Heart left ventricle (tissue), 13 donors: Measurements from ENCODE around the gene CRYM.

Source experiments
- CTCF ChIP-seq, 12 donors: fragments of 200-600 bp; sonication (generic) in 4 of 12; IDR thresholded peaks; one replicate each; pipeline versions ENCODE4 v1.5.0 to v1.8.0; 2018 to 2022; ENCODE audit warnings: antibody characterized with exemption in 12 of 12, mild to moderate bottlenecking in 5 of 12
- POLR2A ChIP-seq, 2 donors: fragments of 450-650 bp; IDR thresholded peaks; one replicate each; pipeline ENCODE4 v1.6.1; 2017; ENCODE audit warnings: antibody characterized with exemption in 2 of 2, mild to moderate bottlenecking in 2 of 2, moderate library complexity in 2 of 2
- donor health status: ischemic (EF 13 %, LVEDD 7.1; RV severe dilation, severe dysfunction).
- donor health status: DM: no; HTN: yes; CAD: no.
- donor health status: DM: no; HTN: no; CAD: no.
- donor health status: ischemic (EF 25% LVEDD 6.9; RV normal size, moderate dysfunction).
- donor health status: ischemic (EF 25% LVEDD 5.7; RV mildly dilated, moderate dysfunction).
- donor health status: ischemic (EF 35%, LVEDD 5.7; RV mildly dilated, moderate dysfunction).
- donor health status: nonischemic (EF 11% LVEDD 7.7; RV severe dilation, severe dysfunction).
- donor health status: DM: yes; HTN: yes; CAD: no.
- donor health status: PGD.
- donor health status: ischemic (EF 29% LVEDD 5.4; RV normal size, mild dysfunction).
- donor health status: nonischemic (EF 23%, LVEDD 6.1; RV moderate dilation, normal function).

GRCh38 chr16:21265104-21265837 lies 12.8 kb downstream of the CRYM start:
- TF ChIP-seq CTCF (IDR thresholded peaks at IDR 0.05) (no peak), POLR2A (IDR thresholded peaks at IDR 0.05) (no peak)
